Thyroid gland (tissue), 4 donors: ENCODE data around the gene KIF16B. TPM values are rescaled to one million over a fixed set of nuclear protein-coding genes. Genes with fewer than 3 reads are reported as not detected.

ENCODE experiments used
- DNase-seq, 2 donors: peaks; one replicate each; pipeline ENCODE4 v3.0.0-alpha.2; 2019
- H3K27ac ChIP-seq, 3 donors: fragments of 200-600 bp; sonication (generic); 1 replicate in 2 of 3; 2 replicates in 1 of 3; pipeline ENCODE4 v1.5.1; 2016 to 2019; ENCODE audit warnings: mild to moderate bottlenecking in 1 of 3, moderate library complexity in 1 of 3
- H3K27me3 ChIP-seq: fragments of 200-600 bp; sonication (generic); one replicate; pipeline ENCODE4 v1.5.1; 2019
- H3K36me3 ChIP-seq, 2 donors: fragments of 200-600 bp; sonication (generic); one replicate each; pipeline ENCODE4 v1.5.1; 2016 to 2019
- H3K4me1 ChIP-seq, 2 donors: fragments of 200-600 bp; sonication (generic); one replicate each; pipeline ENCODE4 v1.5.1; 2017 to 2019
- H3K4me3 ChIP-seq, 3 donors: fragments of 200-600 bp; sonication (generic); replicated peaks in 1 of 3; 1 replicate in 2 of 3; 2 replicates in 1 of 3; pipeline ENCODE4 v1.5.1; 2016; ENCODE audit warnings: mild to moderate bottlenecking in 1 of 3
- H3K9me3 ChIP-seq: fragments of 200-600 bp; sonication (generic); one replicate; pipeline ENCODE4 v1.5.1; 2017
- CTCF ChIP-seq, 6 experiments: fragments of 200-600 bp in 3 of 6; fragments of 450-650 bp in 3 of 6; sonication (generic) in 3 of 6; IDR thresholded peaks; one replicate each; pipeline ENCODE4 v1.5.1; 2016 to 2019; ENCODE audit warnings: antibody characterized with exemption in 6 of 6, mild to moderate bottlenecking in 2 of 6, inconsistent platforms in 1 of 6, moderate library complexity in 1 of 6
- POLR2A ChIP-seq, 2 donors: fragments of 450-650 bp; IDR thresholded peaks; one replicate each; pipeline ENCODE4 v1.6.1; 2017; ENCODE audit warnings: antibody characterized with exemption in 2 of 2, mild to moderate bottlenecking in 2 of 2, moderate library complexity in 1 of 2
- WGBS, 2 donors: methylation state at CpG; one replicate each; pipeline ENCODE4 v1.1.5; 2017; 5-methylcytosine and 5-hydroxymethylcytosine counted together
- intact Hi-C: fragments of 100-400 bp; cut with DNase I; formaldehyde crosslinking; loops from one replicate; pipeline ENCODE4 v1.15.1; 2023
- total RNA-seq, 4 donors: library from RNA; depleted of rRNA; stranded (reverse); fragments of >200 nt; gene quantifications; one replicate each; pipeline ENCODE4 v1.2.3, GENCODE V29; 2016

KIF16B gene
- total RNA-seq, 4 donors from 2014 or later, result 18.5 to 32.8 (median 28.6) TPM

- Histone ChIP-seq H3K4me3 (no peak overlapping the region), H3K4me1 (peaks cover 21 to 22% of the 10 kb centered on the region in 2 donors), H3K9me3 (no peaks in the 10 kb centered on the region), H3K27me3 (no peaks in the 10 kb centered on the region), H3K27ac (no peak overlapping the region), H3K36me3 (no peaks in the 10 kb centered on the region)
- TF ChIP-seq POLR2A (IDR thresholded peaks at IDR 0.05) (no peak), CTCF (IDR thresholded peaks at IDR 0.05) (no peak)
- no peak for DNase-seq
- intact Hi-C loops, result no loop called here
- 90 to 91% methylated on average over 4 of the region's 4 CpGs for WGBS, 2 donors
These were observed 220.9 kb downstream of the KIF16B start for GRCh38 chr20:16352321-16352720.

GRCh38 chr20:16351415-16351814 is 221.8 kb downstream of the KIF16B start:
- 93 to 94% methylated on average over 9 of the region's 9 CpGs for WGBS, 2 donors
- Histone ChIP-seq H3K27me3 (no peaks in the 10 kb centered on the region), H3K9me3 (no peaks in the 10 kb centered on the region), H3K27ac (no peak overlapping the region), H3K4me3 (no peak overlapping the region), H3K36me3 (no peaks in the 10 kb centered on the region), H3K4me1 (peaks cover 13 to 17% of the 10 kb centered on the region in 2 donors)
- no peak for DNase-seq
- TF ChIP-seq POLR2A (IDR thresholded peaks at IDR 0.05) (no peak), CTCF (IDR thresholded peaks at IDR 0.05) (no peak)
- intact Hi-C loops, result no loop called here

GRCh38 chr20:16350465-16350864 is 222.8 kb downstream of the KIF16B start:
- WGBS, 2 donors, result 93 to 94% methylated on average over 10 to 11 of the region's 11 CpGs
- Histone ChIP-seq H3K4me1 (peaks cover 13 to 17% of the 10 kb centered on the region in 2 donors), H3K36me3 (no peaks in the 10 kb centered on the region), H3K4me3 (no peak overlapping the region), H3K27me3 (no peaks in the 10 kb centered on the region), H3K27ac (no peak overlapping the region), H3K9me3 (no peaks in the 10 kb centered on the region)
- TF ChIP-seq CTCF (IDR thresholded peaks at IDR 0.05) (no peak), POLR2A (IDR thresholded peaks at IDR 0.05) (no peak)
- no peak for DNase-seq
- intact Hi-C loops, result no loop called here

- TF ChIP-seq POLR2A (IDR thresholded peaks at IDR 0.05) (no peak), CTCF (IDR thresholded peaks at IDR 0.05) (no peak)
- Histone ChIP-seq H3K4me1 (peaks cover 13 to 17% of the 10 kb centered on the region in 2 donors), H3K27ac (peak overlapping the region in 2 of 3 donors; percentile 21 to 34), H3K36me3 (no peaks in the 10 kb centered on the region), H3K9me3 (no peaks in the 10 kb centered on the region), H3K4me3 (no peak overlapping the region), H3K27me3 (no peaks in the 10 kb centered on the region)
- intact Hi-C loops, result no loop called here
- whole genome bisulfite sequencing, 2 donors, result 23 to 31% methylated on average over 6 of the region's 6 CpGs
- peak; percentile 21 to 42 for DNase-seq
These were observed 223.6 kb downstream of the KIF16B start for GRCh38 chr20:16349523-16350260.

- no peaks in the 10 kb centered on the region for H3K36me3 ChIP-seq
- no peak overlapping the region for H3K27ac ChIP-seq
- 95 to 98% methylated on average over 7 of the region's 7 CpGs for whole genome bisulfite sequencing, 2 donors
- H3K9me3 ChIP-seq, result no peaks in the 10 kb centered on the region
- intact Hi-C loops, result no loop called here
- H3K4me1 ChIP-seq, result peaks cover 13 to 17% of the 10 kb centered on the region in 2 donors
- no peak for TF ChIP-seq CTCF (IDR thresholded peaks at IDR 0.05)
- no peak for TF ChIP-seq POLR2A (IDR thresholded peaks at IDR 0.05)
- H3K27me3 ChIP-seq, result no peaks in the 10 kb centered on the region
- no peak overlapping the region for H3K4me3 ChIP-seq
- DNase-seq, result no peak
These were observed 226.3 kb downstream of the KIF16B start for GRCh38 chr20:16346956-16347355.
